Measurements from ENCODE around the gene DENND2C.

The DENND2C gene
- total RNA-seq = 0.29 to 5.1 (median 1.8) reads per million in 18 experiments

GRCh38 chr1:114669562-114670082 is at the start of gene DENND2C:
TSS of gene DENND2C (minus strand) at chr1:114670049. CDS start at chr1:114625984, 44,065 bp downstream.
- DNase-seq = no peak

- no peak for DNase-seq
These were observed 49.6 kb upstream of the DENND2C start for GRCh38 chr1:114719424-114719787.

GRCh38 chr1:114718661-114719423 is 49.0 kb upstream of the DENND2C start:
- no peak for DNase-seq

- peak; percentile 95 to 96 for DNase-seq
These were observed 46.7 kb upstream of the DENND2C start, which contains the start of gene NRAS for GRCh38 chr1:114716304-114717170. TSS of gene NRAS (minus strand) at chr1:114716771. CDS start at chr1:114716160, 611 bp downstream.

- DNase-seq = no peak
These were observed 46.1 kb upstream of the DENND2C start for GRCh38 chr1:114715952-114716303.

GRCh38 chr1:114712977-114713376 is 43.1 kb upstream of the DENND2C start:
- no peak for DNase-seq

- no peak for DNase-seq
These were observed 40.5 kb upstream of the DENND2C start for GRCh38 chr1:114710360-114710759.

GRCh38 chr1:114707604-114708003 is 37.8 kb upstream of the DENND2C start:
- no peak for DNase-seq

GRCh38 chr1:114703242-114703641 is 33.4 kb upstream of the DENND2C start:
- DNase-seq = no peak

GRCh38 chr1:114702737-114703136 is 32.9 kb upstream of the DENND2C start:
- DNase-seq = no peak

- DNase-seq = no peak
These were observed 32.1 kb upstream of the DENND2C start for GRCh38 chr1:114701931-114702330.

- DNase-seq = no peak
These were observed 30.3 kb upstream of the DENND2C start for GRCh38 chr1:114700036-114700600.

- DNase-seq = no peak
These were observed 27.0 kb upstream of the DENND2C start for GRCh38 chr1:114696810-114697209.

GRCh38 chr1:114695430-114696058 is 25.7 kb upstream of the DENND2C start, which contains the start of gene AMPD1:
TSS of gene AMPD1 (minus strand) at chr1:114695546. CDS start at chr1:114695471, 75 bp downstream.
- DNase-seq = no peak

- no peak for DNase-seq
These were observed 24.9 kb upstream of the DENND2C start for GRCh38 chr1:114694540-114695310.

- no peak for DNase-seq
These were observed 23.1 kb upstream of the DENND2C start for GRCh38 chr1:114692947-114693346.

GRCh38 chr1:114691061-114691460 is 21.2 kb upstream of the DENND2C start:
- no peak for DNase-seq

GRCh38 chr1:114690148-114690547 is 20.3 kb upstream of the DENND2C start:
- peak; percentile 11 to 19 for DNase-seq

GRCh38 chr1:114688526-114688925 is 18.7 kb upstream of the DENND2C start:
- no peak for DNase-seq

- no peak for DNase-seq
These were observed 16.0 kb upstream of the DENND2C start for GRCh38 chr1:114685851-114686250.

GRCh38 chr1:114677691-114678090 is 7.8 kb upstream of the DENND2C start:
- DNase-seq = no peak

GRCh38 chr1:114676115-114676514 is 6.3 kb upstream of the DENND2C start:
- no peak for DNase-seq
